GM12891 (cell line): Measurements from ENCODE around the gene AP3S2.

Experiments used
- DNase-seq: peaks from one replicate; pipeline ENCODE4 v3.0.0; 2011; ENCODE audit warnings: low spot score; ENCODE audit not compliant: insufficient read length
- FAIRE-seq: peaks from 2 replicates; lab custom pipeline; 2011; peaks lifted over from hg19 to GRCh38; lab: Jason Lieb, UNC
- PAX5 ChIP-seq: IDR thresholded peaks from 2 replicates; pipeline ENCODE4 v1.6.1; 2011; ENCODE audit warnings: low read length, moderate library complexity, mild to moderate bottlenecking; ENCODE audit not compliant: insufficient read depth, severe bottlenecking
- POLR2A ChIP-seq: IDR thresholded peaks from 2 replicates; pipeline ENCODE4 v1.6.1; 2011; ENCODE audit warnings: low read depth, low read length, control low read depth
- POLR2AphosphoS5 ChIP-seq: IDR thresholded peaks from 2 replicates; pipeline ENCODE4 v1.6.1; 2011; ENCODE audit warnings: low read depth, low read length, control low read depth
- POU2F2 ChIP-seq: IDR thresholded peaks from 2 replicates; pipeline ENCODE4 v1.6.1; 2011; ENCODE audit warnings: low read depth, mild to moderate bottlenecking, control low read depth, low read length, moderate library complexity
- SPI1 ChIP-seq: IDR thresholded peaks from 2 replicates; pipeline ENCODE4 v1.6.1; 2011; ENCODE audit warnings: low read depth, low read length, control low read depth
- TAF1 ChIP-seq: IDR thresholded peaks from 2 replicates; pipeline ENCODE4 v1.6.1; 2011; ENCODE audit warnings: low read depth, low read length, control low read depth

AP3S2 gene

GRCh38 chr15:89814112-89814742 lies 79.6 kb downstream of the AP3S2 start:
- TF ChIP-seq POLR2AphosphoS5 (no peak), TAF1 (no peak), POLR2A (no peak), SPI1 (no peak), POU2F2 (no peak), PAX5 (no peak)
- no peak for DNase-seq
- no peak for FAIRE-seq

- no peak for DNase-seq
Observed at GRCh38 chr15:89813381-89814111, 80.2 kb downstream of the AP3S2 start.

GRCh38 chr15:89812847-89813320 lies 80.9 kb downstream of the AP3S2 start:
- TF ChIP-seq SPI1, result no peak
- TF ChIP-seq PAX5, result no peak
- no peak for TF ChIP-seq POU2F2
- TF ChIP-seq POLR2AphosphoS5, result no peak
- FAIRE-seq (no peak), DNase-seq (no peak)

More at GRCh38 chr15:89813381-89814111, 80.2 kb downstream of the AP3S2 start:
- TF ChIP-seq POLR2AphosphoS5 (no peak), POU2F2 (no peak), TAF1 (no peak), POLR2A (no peak), SPI1 (no peak), PAX5 (no peak)
- no peak for FAIRE-seq

- DNase-seq (no peak), FAIRE-seq (no peak)
- TF ChIP-seq POLR2AphosphoS5 (no peak), POLR2A (no peak), PAX5 (no peak), SPI1 (no peak), TAF1 (no peak), POU2F2 (no peak)
Observed at GRCh38 chr15:89812011-89812846, 81.6 kb downstream of the AP3S2 start.

- FAIRE-seq, result no peak
- TF ChIP-seq TAF1, result no peak
- TF ChIP-seq SPI1, result no peak
- TF ChIP-seq PAX5, result no peak
- TF ChIP-seq POU2F2, result no peak
- no peak for TF ChIP-seq POLR2AphosphoS5
- TF ChIP-seq POLR2A, result no peak
- DNase-seq, result no peak
Observed at GRCh38 chr15:89810837-89811236, 83.0 kb downstream of the AP3S2 start.

- FAIRE-seq (no peak), DNase-seq (no peak)
- TF ChIP-seq POU2F2, result no peak
- no peak for TF ChIP-seq SPI1
- no peak for TF ChIP-seq POLR2A
- TF ChIP-seq TAF1, result no peak
- TF ChIP-seq POLR2AphosphoS5, result no peak
Observed at GRCh38 chr15:89809787-89810148, 84.0 kb downstream of the AP3S2 start.

- DNase-seq (no peak), FAIRE-seq (no peak)
- no peak for TF ChIP-seq PAX5
- no peak for TF ChIP-seq POLR2AphosphoS5
- TF ChIP-seq SPI1, result no peak
- TF ChIP-seq TAF1, result no peak
- no peak for TF ChIP-seq POLR2A
- no peak for TF ChIP-seq POU2F2
Observed at GRCh38 chr15:89809093-89809786, 84.6 kb downstream of the AP3S2 start.

- FAIRE-seq (no peak), DNase-seq (no peak)
- TF ChIP-seq PAX5, result no peak
- no peak for TF ChIP-seq POU2F2
- TF ChIP-seq SPI1, result no peak
- TF ChIP-seq TAF1, result no peak
- TF ChIP-seq POLR2A, result no peak
- no peak for TF ChIP-seq POLR2AphosphoS5
Observed at GRCh38 chr15:89808160-89808870, 85.5 kb downstream of the AP3S2 start.
